KMS-11 (cell line): ENCODE results near the gene ATP10B.

Experiments
- H2AFZ ChIP-seq: fragments of 200-600 bp; sonication (generic); 2 replicates; pipeline ENCODE4 v1.6.1; 2016; ENCODE audit warnings: antibody characterized with exemption, mixed run types, low read depth
- H3K27ac ChIP-seq: fragments of 200-600 bp; sonication (generic); 2 replicates; pipeline ENCODE4 v1.6.1; 2016; ENCODE audit warnings: mild to moderate bottlenecking, mixed run types
- H3K27me3 ChIP-seq: fragments of 200-600 bp; sonication (generic); 2 replicates; pipeline ENCODE4 v1.6.1; 2017; ENCODE audit warnings: mild to moderate bottlenecking, low read depth, mixed run types, moderate library complexity; ENCODE audit not compliant: insufficient read depth
- H3K36me3 ChIP-seq: fragments of 200-600 bp; sonication (generic); 2 replicates; pipeline ENCODE4 v1.6.1; 2017; ENCODE audit warnings: mild to moderate bottlenecking, mixed run types; ENCODE audit not compliant: insufficient read depth
- H3K4me1 ChIP-seq: fragments of 200-600 bp; sonication (generic); 2 replicates; pipeline ENCODE4 v1.6.1; 2016; ENCODE audit warnings: mild to moderate bottlenecking, low read depth, mixed run types; ENCODE audit not compliant: poor library complexity, severe bottlenecking
- H3K4me2 ChIP-seq: fragments of 200-600 bp; sonication (generic); 2 replicates; pipeline ENCODE4 v1.7.0; 2016; ENCODE audit warnings: mild to moderate bottlenecking, mixed run types
- H3K4me3 ChIP-seq: fragments of 200-600 bp; sonication (generic); IDR thresholded peaks from 2 replicates; pipeline ENCODE4 v1.6.1; 2017; ENCODE audit warnings: low read depth, low read length, mixed read lengths; ENCODE audit not compliant: insufficient read depth
- H3K79me2 ChIP-seq: fragments of 200-600 bp; sonication (generic); 2 replicates; pipeline ENCODE4 v1.6.1; 2016; ENCODE audit warnings: low read depth, mixed run types; ENCODE audit not compliant: insufficient read depth
- H3K9ac ChIP-seq: fragments of 200-600 bp; sonication (generic); 2 replicates; pipeline ENCODE4 v1.6.1; 2016; ENCODE audit warnings: mild to moderate bottlenecking, mixed run types
- H4K20me1 ChIP-seq: fragments of 200-600 bp; sonication (generic); 2 replicates; pipeline ENCODE4 v1.6.1; 2016; ENCODE audit warnings: mild to moderate bottlenecking, mixed run types; ENCODE audit not compliant: insufficient read depth
- TF ChIP-seq, protein P1 (sequence below): fragments of 200-600 bp; sonication (generic); conservative IDR thresholded peaks from 2 replicates; pipeline ENCODE4 v1.6.1; 2017; ENCODE audit warnings: low read depth, mild to moderate bottlenecking, antibody characterized with exemption, low read length, moderate library complexity, mixed read lengths

The ATP10B gene

DNA sequence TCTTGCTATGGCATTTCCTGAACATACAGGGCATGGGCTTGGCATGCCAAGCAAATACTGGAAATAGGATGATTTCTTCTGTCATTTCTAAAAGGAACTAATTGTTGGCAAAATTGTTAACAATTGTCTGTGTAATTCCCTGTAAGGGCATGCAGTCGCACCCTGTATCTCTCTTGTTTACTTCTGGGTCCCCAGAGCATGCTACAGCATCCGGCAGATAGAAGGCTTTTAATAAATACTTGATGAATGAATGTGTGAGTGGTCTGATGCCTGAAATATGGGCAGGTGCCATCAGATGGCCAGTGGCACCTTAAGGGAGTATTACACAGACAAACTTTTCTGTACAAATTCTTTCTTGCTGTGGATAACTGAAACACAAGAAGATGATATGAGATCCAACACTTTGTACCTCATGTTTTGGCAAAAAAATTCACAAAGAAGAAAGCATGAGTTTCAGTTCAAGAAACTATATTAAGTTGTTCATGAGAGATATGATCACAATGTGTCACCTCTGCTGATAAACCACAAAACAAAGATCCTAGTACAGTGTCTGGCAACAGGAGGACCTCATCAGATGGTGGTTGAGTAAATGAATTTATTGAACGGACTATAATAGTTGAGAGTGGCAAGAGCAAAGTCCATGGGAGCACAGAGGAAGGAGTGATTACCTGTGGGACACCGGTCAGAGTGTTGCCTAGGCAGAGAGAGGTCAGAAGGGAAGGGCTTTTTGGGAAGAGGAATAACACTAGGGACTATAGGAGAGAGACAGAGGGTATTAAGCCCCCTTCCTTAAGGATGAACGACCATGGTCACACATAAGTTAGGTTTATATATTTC, 194.2 kb downstream of the ATP10B start:
- TF ChIP-seq, protein P1, sequence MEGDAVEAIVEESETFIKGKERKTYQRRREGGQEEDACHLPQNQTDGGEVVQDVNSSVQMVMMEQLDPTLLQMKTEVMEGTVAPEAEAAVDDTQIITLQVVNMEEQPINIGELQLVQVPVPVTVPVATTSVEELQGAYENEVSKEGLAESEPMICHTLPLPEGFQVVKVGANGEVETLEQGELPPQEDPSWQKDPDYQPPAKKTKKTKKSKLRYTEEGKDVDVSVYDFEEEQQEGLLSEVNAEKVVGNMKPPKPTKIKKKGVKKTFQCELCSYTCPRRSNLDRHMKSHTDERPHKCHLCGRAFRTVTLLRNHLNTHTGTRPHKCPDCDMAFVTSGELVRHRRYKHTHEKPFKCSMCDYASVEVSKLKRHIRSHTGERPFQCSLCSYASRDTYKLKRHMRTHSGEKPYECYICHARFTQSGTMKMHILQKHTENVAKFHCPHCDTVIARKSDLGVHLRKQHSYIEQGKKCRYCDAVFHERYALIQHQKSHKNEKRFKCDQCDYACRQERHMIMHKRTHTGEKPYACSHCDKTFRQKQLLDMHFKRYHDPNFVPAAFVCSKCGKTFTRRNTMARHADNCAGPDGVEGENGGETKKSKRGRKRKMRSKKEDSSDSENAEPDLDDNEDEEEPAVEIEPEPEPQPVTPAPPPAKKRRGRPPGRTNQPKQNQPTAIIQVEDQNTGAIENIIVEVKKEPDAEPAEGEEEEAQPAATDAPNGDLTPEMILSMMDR, result no peak
- H3K36me3 ChIP-seq, result no peaks in the 10 kb centered on the region
- H3K9ac ChIP-seq, result no peak overlapping the region
- no peaks in the 10 kb centered on the region for H3K27me3 ChIP-seq
- no peaks in the 10 kb centered on the region for H3K4me1 ChIP-seq
- H2AFZ ChIP-seq, result no peak overlapping the region
- no peaks in the 10 kb centered on the region for H4K20me1 ChIP-seq
- no peak overlapping the region for H3K27ac ChIP-seq
- no peaks in the 10 kb centered on the region for H3K79me2 ChIP-seq
- H3K4me2 ChIP-seq, result no peak overlapping the region
- H3K4me3 ChIP-seq, result no peak overlapping the region

DNA sequence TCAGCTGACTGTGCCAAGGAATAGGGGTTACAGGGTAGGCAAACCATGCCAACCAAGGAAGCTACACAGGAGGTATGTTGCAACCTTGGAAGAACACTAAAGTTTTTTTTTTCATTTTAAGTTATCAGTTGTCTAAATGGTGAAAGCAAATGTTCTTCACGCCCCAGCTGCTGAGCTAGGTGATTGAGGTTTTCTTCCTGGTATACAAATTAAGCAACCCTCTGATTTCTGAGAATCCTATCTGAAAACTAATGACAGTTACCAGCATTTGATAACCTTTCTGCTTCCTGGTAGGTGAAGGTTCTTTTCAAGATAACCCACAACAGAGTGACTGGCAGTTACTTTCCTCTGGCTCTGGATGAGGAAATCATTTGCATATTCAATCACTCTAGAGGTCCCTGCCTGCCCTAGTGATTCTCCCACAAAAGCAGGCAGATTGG, 194.9 kb downstream of the ATP10B start:
- H2AFZ ChIP-seq, result no peak overlapping the region
- no peaks in the 10 kb centered on the region for H3K27me3 ChIP-seq
- H3K9ac ChIP-seq, result no peak overlapping the region
- no peak overlapping the region for H3K27ac ChIP-seq
- no peak overlapping the region for H3K4me2 ChIP-seq
- H3K4me3 ChIP-seq, result no peak overlapping the region
- no peaks in the 10 kb centered on the region for H4K20me1 ChIP-seq
- no peaks in the 10 kb centered on the region for H3K79me2 ChIP-seq
- no peaks in the 10 kb centered on the region for H3K4me1 ChIP-seq
- TF ChIP-seq, protein P1, result no peak
- no peaks in the 10 kb centered on the region for H3K36me3 ChIP-seq

DNA sequence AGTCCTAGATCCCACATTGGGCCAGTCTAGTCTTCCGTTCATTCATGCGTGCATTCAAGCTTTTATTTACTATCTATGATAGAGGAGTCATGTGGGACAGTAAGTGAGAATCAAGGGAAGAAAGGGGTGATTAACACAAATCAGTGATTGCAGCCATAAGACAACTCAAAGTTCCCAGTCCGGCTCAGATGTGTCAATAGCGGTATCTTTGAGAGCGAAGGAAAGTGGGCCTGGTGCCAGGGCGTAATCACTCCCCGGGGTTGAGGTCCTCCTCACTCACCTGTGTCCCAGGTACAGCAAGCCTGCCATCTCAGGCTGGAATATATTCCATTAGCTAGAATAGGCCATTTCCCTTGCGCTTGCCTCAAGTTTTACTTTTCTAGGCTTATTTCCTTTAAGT, 196.3 kb downstream of the ATP10B start:
- Histone ChIP-seq H2AFZ (no peak overlapping the region), H4K20me1 (no peaks in the 10 kb centered on the region), H3K79me2 (no peaks in the 10 kb centered on the region), H3K4me1 (no peaks in the 10 kb centered on the region), H3K9ac (no peak overlapping the region), H3K27ac (no peak overlapping the region), H3K4me2 (no peak overlapping the region), H3K4me3 (no peak overlapping the region), H3K27me3 (no peaks in the 10 kb centered on the region), H3K36me3 (no peaks in the 10 kb centered on the region)
- TF ChIP-seq, protein P1, result no peak

DNA sequence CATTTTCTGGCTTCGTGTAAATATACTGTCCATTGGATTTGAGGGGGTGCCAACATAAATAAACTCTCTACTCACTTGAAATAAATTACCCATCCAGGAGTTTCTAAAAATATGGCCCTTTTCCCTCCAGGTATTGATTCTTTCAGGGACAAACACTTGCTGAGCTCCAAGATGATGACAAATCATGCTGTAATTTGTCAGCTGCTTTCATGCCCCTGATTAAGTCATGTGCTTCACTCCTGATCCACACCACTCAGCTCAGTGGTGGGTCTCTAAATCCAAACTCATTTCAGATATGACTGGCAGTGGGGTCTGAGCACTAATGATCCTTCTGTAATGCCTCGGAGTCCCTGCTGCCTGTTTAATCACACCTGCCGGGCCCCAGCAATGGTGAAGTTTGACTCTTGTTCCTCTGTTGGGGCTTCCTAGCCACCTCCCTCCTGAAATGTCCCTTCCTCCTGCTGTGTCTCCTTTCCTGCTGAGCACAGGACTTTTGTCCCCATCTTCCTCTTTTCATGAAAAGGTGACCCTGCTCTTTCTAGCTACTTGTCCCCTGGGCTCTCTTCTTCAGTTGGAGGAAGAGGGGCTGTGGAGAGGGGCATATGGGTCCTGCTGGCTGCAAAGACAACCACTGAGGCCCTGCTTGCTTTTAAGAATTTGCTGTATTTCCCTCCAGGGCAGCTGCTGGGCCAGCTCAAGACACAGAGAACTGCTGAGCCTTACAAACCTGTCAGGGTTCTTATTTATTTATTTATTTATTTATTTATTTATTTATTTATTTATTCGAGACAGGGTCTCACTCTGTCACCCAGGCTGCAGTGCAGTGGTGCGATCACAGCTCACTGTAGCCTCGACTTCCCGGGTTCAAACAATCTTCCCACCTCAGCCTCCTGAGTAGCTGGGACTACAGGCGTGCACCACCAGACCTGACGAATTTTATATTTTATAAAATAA, 200.0 kb downstream of the ATP10B start:
- TF ChIP-seq, protein P1, result no peak
- Histone ChIP-seq H3K4me2 (no peak overlapping the region), H4K20me1 (no peaks in the 10 kb centered on the region), H3K9ac (no peak overlapping the region), H3K27me3 (no peaks in the 10 kb centered on the region), H3K36me3 (no peaks in the 10 kb centered on the region), H3K27ac (no peak overlapping the region), H3K79me2 (no peaks in the 10 kb centered on the region), H2AFZ (no peak overlapping the region), H3K4me3 (no peak overlapping the region), H3K4me1 (no peaks in the 10 kb centered on the region)
